Small intestine (tissue), 7 donors: ENCODE results near the gene DNAH2. TPM values are rescaled to one million over a fixed set of nuclear protein-coding genes. Genes with fewer than 3 reads are reported as not detected.

Source experiments
- DNase-seq, 2 donors: peaks; one replicate each; pipeline versions ENCODE4 v3.0.0 to v3.0.0-alpha.2; 2013
- FAIRE-seq: peaks from 2 replicates; lab custom pipeline; 2012; peaks lifted over from hg19 to GRCh38; lab: Jason Lieb, UNC
- H3K27ac ChIP-seq, 3 donors: one replicate each; pipeline ENCODE4 v1.5.1; 2013; ENCODE audit warnings: low read length in 2 of 3, mild to moderate bottlenecking in 2 of 3, control low read depth in 1 of 3, inconsistent platforms in 1 of 3, low read depth in 1 of 3, moderate library complexity in 1 of 3
- H3K27me3 ChIP-seq, 3 donors: one replicate each; pipeline ENCODE4 v1.6.1; 2013; ENCODE audit warnings: low read length in 3 of 3, inconsistent platforms in 1 of 3; ENCODE audit not compliant: control insufficient read depth in 3 of 3, insufficient read depth in 3 of 3
- H3K36me3 ChIP-seq, 3 donors: one replicate each; pipeline ENCODE4 v1.6.1; 2013; ENCODE audit warnings: low read length in 3 of 3, inconsistent platforms in 1 of 3, low read depth in 1 of 3, mild to moderate bottlenecking in 1 of 3, moderate library complexity in 1 of 3; ENCODE audit not compliant: control insufficient read depth in 3 of 3, insufficient read depth in 2 of 3
- H3K4me1 ChIP-seq, 3 donors: one replicate each; pipeline ENCODE4 v1.6.1; 2013; ENCODE audit warnings: low read length in 2 of 3, inconsistent platforms in 1 of 3, low read depth in 1 of 3, mild to moderate bottlenecking in 1 of 3, moderate library complexity in 1 of 3; ENCODE audit not compliant: control insufficient read depth in 3 of 3, insufficient read depth in 2 of 3
- H3K4me3 ChIP-seq, 3 donors: one replicate each; pipeline ENCODE4 v1.5.1; 2013; ENCODE audit warnings: low read length in 3 of 3, control low read depth in 1 of 3, inconsistent platforms in 1 of 3, low read depth in 1 of 3, mild to moderate bottlenecking in 1 of 3, moderate library complexity in 1 of 3
- H3K9me3 ChIP-seq, 2 donors: one replicate each; pipeline ENCODE4 v1.6.1; 2013; ENCODE audit warnings: low read depth in 1 of 2, low read length in 1 of 2; ENCODE audit not compliant: control insufficient read depth in 2 of 2, insufficient read depth in 1 of 2
- WGBS, 3 donors: extraction: QIAGEN DNeasy Blood & Tissue Kit; methylation state at CpG; one replicate each; pipeline ENCODE4 v1.1.7; 2013; 5-methylcytosine and 5-hydroxymethylcytosine counted together
- polyA plus RNA-seq, 4 donors: library from polyadenylated mRNA; stranded (reverse) in 3 of 4; unstranded in 1 of 4; fragments of 200-250 nt in 3 of 4; fragments of 120-200 nt in 1 of 4; gene quantifications; one replicate each; pipeline versions ENCODE4 v1.2.1 to v1.2.3, GENCODE V29; 2013
- donor health status: healthy with polysubstance abuse.
- donor health status: control.
- donor health status: control.
- donor health status: Bipolar disorder and iron deficiency.
- donor health status: healthy.

The DNAH2 gene
- polyA plus RNA-seq, 4 donors: 0.04 to 0.09 TPM; not detected in 2

GRCh38 chr17:7831233-7831632 lies 113.7 kb downstream of the DNAH2 start:
- Histone ChIP-seq H3K36me3 (no peaks in the 10 kb centered on the region), H3K4me1 (peaks cover 0 to 14% (median 0%) of the 10 kb centered on the region in 3 donors), H3K9me3 (no peaks in the 10 kb centered on the region), H3K27ac (no peak overlapping the region), H3K27me3 (peaks cover 0 to 14% (median 0%) of the 10 kb centered on the region in 3 donors), H3K4me3 (no peak overlapping the region)
- 73 to 82% (median 81%) methylated on average over 7 of the region's 7 CpGs for WGBS, 3 donors
- no peak for FAIRE-seq
- DNase-seq: no peak

- Histone ChIP-seq H3K4me1 (peaks cover 0 to 25% (median 3%) of the 10 kb centered on the region in 3 donors), H3K9me3 (no peaks in the 10 kb centered on the region), H3K27ac (no peak overlapping the region), H3K36me3 (no peaks in the 10 kb centered on the region), H3K27me3 (peaks cover 0 to 14% (median 0%) of the 10 kb centered on the region in 3 donors), H3K4me3 (no peak overlapping the region)
- DNase-seq: no peak
- WGBS, 3 donors: 87% methylated on average over 10 of the region's 10 CpGs
- no peak for FAIRE-seq
Observed at GRCh38 chr17:7832431-7832830, 114.9 kb downstream of the DNAH2 start.

- DNase-seq: no peak
Observed at GRCh38 chr17:7833011-7833794, 115.7 kb downstream of the DNAH2 start.

GRCh38 chr17:7833795-7834541 lies 116.4 kb downstream of the DNAH2 start, which contains the start of gene KDM6B:
Gene KDM6B (plus strand): TSS chr17:7834217. CDS start chr17:7845555, 11,338 bp downstream.
- FAIRE-seq (no peak), DNase-seq (peak; percentile 96 to 97)
- 0 to 1% (median 0%) methylated on average over 42 to 49 of the region's 49 CpGs for WGBS, 3 donors
- no peaks in the 10 kb centered on the region for H3K36me3 ChIP-seq
- H3K4me3 ChIP-seq: peak within 1 kb of the TSS; percentile 61 to 88 (median 73)
- H3K4me1 ChIP-seq: peaks cover 0 to 36% (median 7%) of the 10 kb centered on the region in 3 donors
- H3K27me3 ChIP-seq: peaks cover 0 to 9% (median 0%) of the 10 kb centered on the region in 3 donors
- no peaks in the 10 kb centered on the region for H3K9me3 ChIP-seq
- H3K27ac ChIP-seq: peak within 1 kb of the TSS; percentile 94 to 98 (median 94)

More at GRCh38 chr17:7833011-7833794, 115.7 kb downstream of the DNAH2 start:
- no peak for FAIRE-seq
- Histone ChIP-seq H3K9me3 (no peaks in the 10 kb centered on the region), H3K27me3 (peaks cover 0 to 9% (median 0%) of the 10 kb centered on the region in 3 donors), H3K4me1 (peaks cover 0 to 30% (median 7%) of the 10 kb centered on the region in 3 donors), H3K36me3 (no peaks in the 10 kb centered on the region), H3K4me3 (peak overlapping the region in 2 of 3 donors; percentile 73 to 88), H3K27ac (peak overlapping the region in 1 of 3 donors; percentile 65)
- WGBS, 3 donors: 31 to 50% (median 47%) methylated on average over 16 to 19 of the region's 19 CpGs

GRCh38 chr17:7834542-7834956 lies 117.0 kb downstream of the DNAH2 start:
- Histone ChIP-seq H3K36me3 (no peaks in the 10 kb centered on the region), H3K4me3 (peak overlapping the region; percentile 61 to 88 (median 73)), H3K27ac (peak overlapping the region; percentile 94 to 98 (median 94)), H3K9me3 (no peaks in the 10 kb centered on the region), H3K27me3 (peaks cover 0 to 9% (median 0%) of the 10 kb centered on the region in 3 donors), H3K4me1 (peaks cover 0 to 42% (median 7%) of the 10 kb centered on the region in 3 donors)
- DNase-seq (peak; percentile 65 to 79), FAIRE-seq (no peak)
- WGBS, 3 donors: 0 to 2% (median 0%) methylated on average over 10 to 20 of the region's 20 CpGs

GRCh38 chr17:7834957-7835813 lies 117.6 kb downstream of the DNAH2 start:
- peaks cover 0 to 4% (median 0%) of the 10 kb centered on the region in 3 donors for H3K36me3 ChIP-seq
- no peaks in the 10 kb centered on the region for H3K9me3 ChIP-seq
- FAIRE-seq (no peak), DNase-seq (peak; percentile 98 to 99)
- 1% methylated on average over 45 to 69 of the region's 69 CpGs for WGBS, 3 donors
- peak overlapping the region; percentile 94 to 99 (median 98) for H3K27ac ChIP-seq
- H3K4me3 ChIP-seq: peak overlapping the region; percentile 61 to 88 (median 73)
- peaks cover 0 to 9% (median 0%) of the 10 kb centered on the region in 3 donors for H3K27me3 ChIP-seq
- peaks cover 4 to 49% (median 8%) of the 10 kb centered on the region in 3 donors for H3K4me1 ChIP-seq

- Histone ChIP-seq H3K4me3 (peak overlapping the region; percentile 61 to 88 (median 61)), H3K36me3 (peaks cover 0 to 4% (median 0%) of the 10 kb centered on the region in 3 donors), H3K27ac (peak overlapping the region; percentile 94 to 99 (median 98)), H3K4me1 (peaks cover 4 to 57% (median 16%) of the 10 kb centered on the region in 3 donors), H3K9me3 (no peaks in the 10 kb centered on the region), H3K27me3 (peaks cover 0 to 5% (median 0%) of the 10 kb centered on the region in 3 donors)
- peak; percentile 87 to 88 for DNase-seq
- no peak for FAIRE-seq
- 0% methylated on average over 55 to 61 of the region's 61 CpGs for WGBS, 3 donors
Observed at GRCh38 chr17:7835814-7836595, 118.5 kb downstream of the DNAH2 start.
